ENCODE data around the gene PLIN5.

DNA sequence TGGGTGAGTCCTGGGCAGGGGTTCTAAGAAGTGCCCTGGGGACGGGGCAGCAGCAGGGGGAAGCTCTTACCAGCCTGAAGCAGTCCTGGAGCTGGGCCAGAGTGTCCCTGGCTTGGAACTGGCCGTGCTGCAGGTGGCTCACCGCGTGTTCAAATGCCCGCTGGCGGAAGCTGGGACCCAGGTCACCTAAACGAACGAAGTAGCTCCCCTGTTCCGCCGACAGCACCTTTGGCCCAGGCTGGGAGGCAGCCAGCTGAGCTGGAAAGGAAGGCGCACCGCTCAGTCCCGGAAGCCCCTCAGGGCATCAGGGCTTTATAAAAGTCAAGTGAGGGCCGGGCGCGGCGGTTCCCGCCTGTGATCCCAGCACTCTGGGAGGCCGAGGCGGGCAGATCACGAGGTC lies 26.3 kb downstream of the PLIN5 start:
- TF ChIP-seq, protein P1, sequence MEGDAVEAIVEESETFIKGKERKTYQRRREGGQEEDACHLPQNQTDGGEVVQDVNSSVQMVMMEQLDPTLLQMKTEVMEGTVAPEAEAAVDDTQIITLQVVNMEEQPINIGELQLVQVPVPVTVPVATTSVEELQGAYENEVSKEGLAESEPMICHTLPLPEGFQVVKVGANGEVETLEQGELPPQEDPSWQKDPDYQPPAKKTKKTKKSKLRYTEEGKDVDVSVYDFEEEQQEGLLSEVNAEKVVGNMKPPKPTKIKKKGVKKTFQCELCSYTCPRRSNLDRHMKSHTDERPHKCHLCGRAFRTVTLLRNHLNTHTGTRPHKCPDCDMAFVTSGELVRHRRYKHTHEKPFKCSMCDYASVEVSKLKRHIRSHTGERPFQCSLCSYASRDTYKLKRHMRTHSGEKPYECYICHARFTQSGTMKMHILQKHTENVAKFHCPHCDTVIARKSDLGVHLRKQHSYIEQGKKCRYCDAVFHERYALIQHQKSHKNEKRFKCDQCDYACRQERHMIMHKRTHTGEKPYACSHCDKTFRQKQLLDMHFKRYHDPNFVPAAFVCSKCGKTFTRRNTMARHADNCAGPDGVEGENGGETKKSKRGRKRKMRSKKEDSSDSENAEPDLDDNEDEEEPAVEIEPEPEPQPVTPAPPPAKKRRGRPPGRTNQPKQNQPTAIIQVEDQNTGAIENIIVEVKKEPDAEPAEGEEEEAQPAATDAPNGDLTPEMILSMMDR (IDR thresholded peaks at IDR 0.05; ENCODE audit: low read depth, low read length): no peak
- no peak for TF ChIP-seq MYC (IDR thresholded peaks at IDR 0.05; ENCODE audit: low read depth, low read length)
